HEK293 (cell line): Measurements from ENCODE around the gene BIRC6.

ENCODE experiments used
- CTCF ChIA-PET: fragments of 350-600 bp; formaldehyde crosslinking; extraction: SDS; loops from one replicate; lab custom pipeline; 2021; ENCODE audit warnings: antibody characterized with exemption; lab: Yijun Ruan, JAX
- POLR2A ChIA-PET: fragments of 300-600 bp; formaldehyde crosslinking; extraction: SDS; loops from one replicate; lab custom pipeline; 2020; ENCODE audit warnings: antibody characterized with exemption, inconsistent platforms; lab: Yijun Ruan, JAX
- H3K27ac ChIP-seq: fragments of 200-500 bp; sonication (Bioruptor generic); 2 replicates; pipeline ENCODE4 v1.5.1; 2014; ENCODE audit warnings: low read depth, low read length, control low read depth, inconsistent platforms; ENCODE audit errors: extremely low read depth
- H3K36me3 ChIP-seq, 2 experiments: fragments of 200-500 bp in 1 of 2; sonication (Bioruptor generic) in 1 of 2; 1 replicate in 1 of 2; 2 replicates in 1 of 2; pipeline ENCODE4 v1.5.1; 2014 to 2017; ENCODE audit warnings: inconsistent platforms in 2 of 2, low read length in 2 of 2; ENCODE audit not compliant: control insufficient read depth in 2 of 2, insufficient read depth in 1 of 2
- H3K4me1 ChIP-seq: fragments of 200-500 bp; sonication (Bioruptor generic); 2 replicates; pipeline ENCODE4 v1.5.1; 2014; ENCODE audit warnings: mild to moderate bottlenecking, low read length, inconsistent platforms; ENCODE audit not compliant: control insufficient read depth, insufficient read depth
- H3K4me3 ChIP-seq: 2 replicates; pipeline ENCODE4 v1.5.1; 2011; ENCODE audit warnings: low read depth, mild to moderate bottlenecking, control low read depth, low read length, moderate library complexity
- H3K9me3 ChIP-seq: fragments of 200-500 bp; sonication (Bioruptor generic); 2 replicates; pipeline ENCODE4 v1.5.1; 2014; ENCODE audit warnings: low read depth, low read length, inconsistent platforms; ENCODE audit not compliant: control insufficient read depth, insufficient read depth
- BCL11B ChIP-seq: fragments of 450-650 bp; formaldehyde crosslinking; IDR thresholded peaks from 2 replicates; pipeline ENCODE4 v1.5.1; 2016; ENCODE audit warnings: low read depth, missing biosample characterization, missing genetic modification characterization
- KLF16 ChIP-seq: fragments of 450-650 bp; formaldehyde crosslinking; IDR thresholded peaks from 2 replicates; pipeline ENCODE4 v1.5.1; 2017; ENCODE audit warnings: missing biosample characterization, missing genetic modification characterization
- MEIS1 ChIP-seq: sonication (generic); formaldehyde crosslinking; IDR thresholded peaks from 2 replicates; pipeline ENCODE4 v1.8.1; 2022; ENCODE audit warnings: missing genetic modification reagents, mild to moderate bottlenecking, borderline replicate concordance
- OSR2 ChIP-seq: fragments of 450-650 bp; formaldehyde crosslinking; IDR thresholded peaks from 2 replicates; pipeline ENCODE4 v1.5.1; 2016; ENCODE audit warnings: missing biosample characterization, missing genetic modification characterization
- PRDM1 ChIP-seq: fragments of 450-650 bp; formaldehyde crosslinking; IDR thresholded peaks from 2 replicates; pipeline ENCODE4; 2016; ENCODE audit warnings: missing biosample characterization, missing genetic modification characterization
- PRDM2 ChIP-seq: fragments of 450-650 bp; formaldehyde crosslinking; IDR thresholded peaks from 2 replicates; pipeline ENCODE4 v1.5.1; 2016; ENCODE audit warnings: missing biosample characterization, missing genetic modification characterization, borderline replicate concordance
- SETDB1 ChIP-seq: IDR thresholded peaks from one replicate; pipeline ENCODE4 v1.6.1; 2017; ENCODE audit warnings: mild to moderate bottlenecking, low read length, moderate library complexity, mixed read lengths; ENCODE audit not compliant: insufficient read length
- TCF7L2 ChIP-seq: IDR thresholded peaks from 2 replicates; pipeline ENCODE4 v1.6.1; 2011; ENCODE audit warnings: low read depth, mild to moderate bottlenecking, inconsistent platforms, low read length, moderate library complexity, borderline replicate concordance
- ZBTB44 ChIP-seq: fragments of 450-650 bp; IDR thresholded peaks from 2 replicates; pipeline ENCODE4 v1.5.1; 2018; ENCODE audit warnings: missing biosample characterization, mild to moderate bottlenecking, missing genetic modification characterization
- ZFHX2 ChIP-seq: fragments of 450-650 bp; formaldehyde crosslinking; conservative IDR thresholded peaks from 2 replicates; pipeline ENCODE4 v1.5.1; 2016; ENCODE audit warnings: missing biosample characterization, missing genetic modification characterization
- ZFP37 ChIP-seq: fragments of 450-650 bp; formaldehyde crosslinking; IDR thresholded peaks from 2 replicates; pipeline ENCODE4 v1.5.1; 2016; ENCODE audit warnings: missing biosample characterization, missing genetic modification characterization
- ZNF146 ChIP-seq: fragments of 450-650 bp; formaldehyde crosslinking; IDR thresholded peaks from 2 replicates; pipeline ENCODE4 v1.5.1; 2016; ENCODE audit warnings: missing biosample characterization, missing genetic modification characterization
- ZNF148 ChIP-seq: fragments of 450-650 bp; formaldehyde crosslinking; IDR thresholded peaks from 2 replicates; pipeline ENCODE4 v1.5.0; 2017; ENCODE audit warnings: missing biosample characterization, missing genetic modification characterization, borderline replicate concordance
- ZNF239 ChIP-seq: fragments of 450-650 bp; formaldehyde crosslinking; IDR thresholded peaks from 2 replicates; pipeline ENCODE4 v1.5.1; 2016; ENCODE audit warnings: missing biosample characterization, missing genetic modification characterization
- ZNF24 ChIP-seq: fragments of 450-650 bp; formaldehyde crosslinking; IDR thresholded peaks from 2 replicates; pipeline ENCODE4 v1.5.1; 2016; ENCODE audit warnings: missing biosample characterization, missing genetic modification characterization
- ZNF26 ChIP-seq: fragments of 450-650 bp; formaldehyde crosslinking; IDR thresholded peaks from 2 replicates; pipeline ENCODE4 v1.5.1; 2016; ENCODE audit warnings: missing biosample characterization, missing genetic modification characterization
- ZNF394 ChIP-seq: fragments of 450-650 bp; formaldehyde crosslinking; IDR thresholded peaks from 2 replicates; pipeline ENCODE4 v1.5.1; 2016; ENCODE audit warnings: missing biosample characterization, missing genetic modification characterization, mild to moderate bottlenecking, moderate library complexity, borderline replicate concordance
- ZNF404 ChIP-seq: fragments of 450-650 bp; formaldehyde crosslinking; IDR thresholded peaks from 2 replicates; pipeline ENCODE4 v1.5.1; 2017; ENCODE audit warnings: missing biosample characterization, missing genetic modification characterization
- ZNF558 ChIP-seq: fragments of 450-650 bp; formaldehyde crosslinking; IDR thresholded peaks from 2 replicates; pipeline ENCODE4 v1.5.1; 2016; ENCODE audit warnings: missing biosample characterization, missing genetic modification characterization
- ZNF561 ChIP-seq: fragments of 450-650 bp; IDR thresholded peaks from 2 replicates; pipeline ENCODE4 v1.5.1; 2018; ENCODE audit warnings: missing biosample characterization, missing genetic modification characterization, borderline replicate concordance
- ZNF585B ChIP-seq: fragments of 450-650 bp; formaldehyde crosslinking; IDR thresholded peaks from 2 replicates; pipeline ENCODE4 v1.5.1; 2016; ENCODE audit warnings: missing biosample characterization, missing genetic modification characterization
- ZNF707 ChIP-seq: fragments of 450-650 bp; formaldehyde crosslinking; IDR thresholded peaks from 2 replicates; pipeline ENCODE4 v1.5.1; 2016; ENCODE audit warnings: missing biosample characterization, missing genetic modification characterization
- ZNF747 ChIP-seq: fragments of 450-650 bp; formaldehyde crosslinking; IDR thresholded peaks from 2 replicates; pipeline ENCODE4 v1.5.1; 2016; ENCODE audit warnings: missing biosample characterization, missing genetic modification characterization

BIRC6 gene

GRCh38 chr2:32423536-32423935, 66.7 kb downstream of the BIRC6 start:
- no peak for TF ChIP-seq TCF7L2
- TF ChIP-seq ZFHX2: no peak
- TF ChIP-seq OSR2: no peak
- no peak for TF ChIP-seq ZNF394 (tag by site-specific recombination)
- TF ChIP-seq PRDM1 (tag by site-specific recombination): no peak
- TF ChIP-seq ZNF558 (tag by site-specific recombination): no peak
- TF ChIP-seq ZFP37 (tag by site-specific recombination): no peak
- no peak for TF ChIP-seq ZNF404
- no peak overlapping the region for H3K27ac ChIP-seq
- peaks cover 19% of the 10 kb centered on the region for H3K4me1 ChIP-seq
- peaks cover 0 to 3% of the 10 kb centered on the region in 2 experiments; a peak in 1 of 3 replicates for H3K36me3 ChIP-seq
- no peak overlapping the region for H3K4me3 ChIP-seq
- H3K9me3 ChIP-seq: no peaks in the 10 kb centered on the region
- ChIA-PET POLR2A (no interaction called here), CTCF (no interaction called here)

GRCh38 chr2:32424739-32425138, 67.9 kb downstream of the BIRC6 start:
- ChIA-PET POLR2A (no interaction called here), CTCF (no interaction called here)
- TF ChIP-seq ZNF26 (tag by site-specific recombination) (no peak), ZNF239 (no peak), MEIS1 (CRISPR knock-in tag) (no peak), ZNF148 (no peak)
- no peaks in the 10 kb centered on the region for H3K9me3 ChIP-seq
- no peak overlapping the region for H3K4me3 ChIP-seq
- H3K36me3 ChIP-seq: no peaks in the 10 kb centered on the region
- H3K4me1 ChIP-seq: peaks cover 26% of the 10 kb centered on the region
- no peak overlapping the region for H3K27ac ChIP-seq

GRCh38 chr2:32425719-32426141, 68.9 kb downstream of the BIRC6 start:
- Histone ChIP-seq H3K4me3 (no peak overlapping the region), H3K9me3 (no peaks in the 10 kb centered on the region), H3K4me1 (peaks cover 26% of the 10 kb centered on the region), H3K27ac (no peak overlapping the region), H3K36me3 (peaks cover 1 to 2% of the 10 kb centered on the region in 2 experiments; a peak in 2 of 3 replicates)
- POLR2A ChIA-PET: interaction anchor here (0.7 to 0.8 kb wide), 2 partner anchors 10 to 386 kb away, joined by 3 read pairs; partner anchors contain the start of gene DPY30
- CTCF ChIA-PET: no interaction called here
- TF ChIP-seq KLF16 (tag by site-specific recombination) (no peak), SETDB1 (no peak), ZNF561 (tag by site-specific recombination) (no peak), BCL11B (no peak), ZNF146 (tag by site-specific recombination) (no peak), ZBTB44 (no peak), PRDM2 (tag by site-specific recombination) (no peak), ZNF585B (no peak), ZNF747 (tag by site-specific recombination) (no peak), ZNF24 (no peak), ZNF707 (tag by site-specific recombination) (no peak)
